CD14-positive monocyte (primary cell): ENCODE results near the gene ATP6V0B. TPM values are rescaled to one million over a fixed set of nuclear protein-coding genes. Genes with fewer than 3 reads are reported as not detected.

Experiments
- DNase-seq, 3 donors: peaks; one replicate each; pipeline ENCODE4 v3.0.0-alpha.2; 2011 to 2022
- H2AFZ ChIP-seq: 2 replicates; pipeline ENCODE4 v1.6.0; 2012; ENCODE audit warnings: mild to moderate bottlenecking, low read depth, low read length, inconsistent platforms; ENCODE audit not compliant: insufficient read depth, poor library complexity, severe bottlenecking
- H3K27ac ChIP-seq, 2 donors: 1 replicate in 1 of 2; 2 replicates in 1 of 2; pipeline ENCODE4 v1.5.1; 2012 to 2013; ENCODE audit warnings: low read length in 2 of 2, control low read depth in 1 of 2, inconsistent platforms in 1 of 2, low read depth in 1 of 2, mild to moderate bottlenecking in 1 of 2
- H3K27me3 ChIP-seq, 2 donors: one replicate each; pipeline versions ENCODE4 v1.6.0 to v1.6.1; 2011 to 2013; ENCODE audit warnings: low read length in 2 of 2; ENCODE audit not compliant: control insufficient read depth in 2 of 2, insufficient read depth in 2 of 2
- H3K36me3 ChIP-seq, 2 donors: replicated peaks in 1 of 2; 1 replicate in 1 of 2; 2 replicates in 1 of 2; pipeline versions ENCODE4 v1.5.1 to v1.6.1; 2012 to 2013; ENCODE audit warnings: low read length in 2 of 2, control low read depth in 1 of 2, inconsistent platforms in 1 of 2, mild to moderate bottlenecking in 1 of 2; ENCODE audit not compliant: insufficient read depth in 2 of 2, control insufficient read depth in 1 of 2
- H3K4me1 ChIP-seq, 2 donors: 1 replicate in 1 of 2; 2 replicates in 1 of 2; pipeline versions ENCODE4 v1.5.1 to v1.6.1; 2012 to 2013; ENCODE audit warnings: low read length in 2 of 2, control low read depth in 1 of 2, inconsistent platforms in 1 of 2, mild to moderate bottlenecking in 1 of 2, moderate library complexity in 1 of 2; ENCODE audit not compliant: insufficient read depth in 2 of 2, control insufficient read depth in 1 of 2
- H3K4me2 ChIP-seq: replicated peaks from 2 replicates; pipeline ENCODE3; 2012; ENCODE audit warnings: low read length, moderate library complexity, mild to moderate bottlenecking; ENCODE audit not compliant: poor library complexity, severe bottlenecking; ENCODE audit errors: extremely low read depth
- H3K4me3 ChIP-seq, 3 experiments: fragments of 200-600 bp in 1 of 3; sonication (generic) in 1 of 3; replicated peaks in 1 of 3; 1 replicate in 2 of 3; 2 replicates in 1 of 3; pipeline ENCODE4 v1.5.1; 2011 to 2013; ENCODE audit warnings: low read length in 3 of 3, mild to moderate bottlenecking in 3 of 3, control low read depth in 2 of 3, low read depth in 2 of 3, inconsistent platforms in 1 of 3, moderate library complexity in 1 of 3
- H3K79me2 ChIP-seq: 2 replicates; pipeline ENCODE4 v1.6.0; 2012; ENCODE audit warnings: mild to moderate bottlenecking, control low read depth, inconsistent platforms, low read length, moderate library complexity; ENCODE audit not compliant: insufficient read depth
- H3K9ac ChIP-seq: 2 replicates; pipeline ENCODE4 v1.6.0; 2017; ENCODE audit warnings: low read length, mild to moderate bottlenecking; ENCODE audit not compliant: insufficient read depth, poor library complexity, severe bottlenecking
- H3K9me3 ChIP-seq, 2 donors: replicated peaks in 1 of 2; 1 replicate in 1 of 2; 2 replicates in 1 of 2; pipeline versions ENCODE4 v1.5.1 to v1.6.1; 2012 to 2013; ENCODE audit warnings: low read length in 2 of 2, control low read depth in 1 of 2; ENCODE audit not compliant: control insufficient read depth in 1 of 2, insufficient read depth in 1 of 2
- H4K20me1 ChIP-seq: 2 replicates; pipeline ENCODE4 v1.6.0; 2012; ENCODE audit warnings: mild to moderate bottlenecking, low read length, control low read depth, moderate library complexity; ENCODE audit not compliant: insufficient read depth
- H3K27ac Mint-ChIP-seq, 7 donors: one replicate each; pipeline ENCODE4 v1.8.0; 2020; ENCODE audit warnings: mild to moderate bottlenecking in 7 of 7, mixed read lengths in 7 of 7, moderate library complexity in 6 of 7, inconsistent platforms in 2 of 7
- H3K27me3 Mint-ChIP-seq, 3 donors: one replicate each; pipeline ENCODE4 v1.8.0; 2021 to 2022; ENCODE audit warnings: low read depth in 3 of 3, mild to moderate bottlenecking in 3 of 3, mixed read lengths in 3 of 3, moderate library complexity in 3 of 3, inconsistent platforms in 1 of 3
- H3K36me3 Mint-ChIP-seq, 2 donors: one replicate each; pipeline ENCODE4 v1.8.0; 2020; ENCODE audit warnings: mixed read lengths in 2 of 2, inconsistent platforms in 1 of 2, mild to moderate bottlenecking in 1 of 2
- H3K4me1 Mint-ChIP-seq: one replicate; pipeline ENCODE4 v1.8.0; 2020; ENCODE audit warnings: mild to moderate bottlenecking, mixed read lengths
- H3K4me3 Mint-ChIP-seq, 2 donors: one replicate each; pipeline ENCODE4 v1.8.0; 2020; ENCODE audit warnings: mild to moderate bottlenecking in 2 of 2, mixed read lengths in 2 of 2, moderate library complexity in 1 of 2
- H3K9me3 Mint-ChIP-seq, 7 donors: one replicate each; pipeline ENCODE4 v1.8.0; 2020 to 2022; ENCODE audit warnings: mixed read lengths in 7 of 7, mild to moderate bottlenecking in 6 of 7, moderate library complexity in 6 of 7, inconsistent platforms in 2 of 7
- CTCF ChIP-seq: fragments of 200-600 bp; IDR thresholded peaks from one replicate; pipeline ENCODE4 v1.8.0; 2022; ENCODE audit warnings: antibody characterized with exemption, mild to moderate bottlenecking
- WGBS: methylation state at CpG from one replicate; pipeline ENCODE4 v1.1.5; 2013; ENCODE audit warnings: missing lambda C conversion rate; ENCODE audit not compliant: insufficient coverage; 5-methylcytosine and 5-hydroxymethylcytosine counted together
- intact Hi-C, 2 donors: fragments of 100-400 bp; cut with micrococcal nuclease; formaldehyde crosslinking; loops; one replicate each; pipeline versions ENCODE4 v1.15.0 to v1.15.1; 2023
- polyA plus RNA-seq, 3 donors: library from polyadenylated mRNA; depleted of rRNA in 1 of 3; unstranded in 2 of 3; stranded (reverse) in 1 of 3; fragments of 300-500 nt in 2 of 3; fragments of >200 nt in 1 of 3; fragmentation: Illumina TruSeq in 2 of 3; gene quantifications; 1 replicate in 2 of 3; 2 replicates in 1 of 3; pipeline ENCODE4 v1.2.3, GENCODE V29; 2012 to 2021

The ATP6V0B gene
- polyA plus RNA-seq, 3 donors: 465 to 1,219 (median 954) TPM

- no peaks in the 10 kb centered on the region for H3K9me3 Mint-ChIP-seq
- WGBS: 91% methylated on average over 9 of the region's 13 CpGs
- no peaks in the 10 kb centered on the region for H3K36me3 ChIP-seq
- no peak for DNase-seq
- no peak overlapping the region for H3K4me2 ChIP-seq
- H3K79me2 ChIP-seq: no peaks in the 10 kb centered on the region
- no peak overlapping the region for H2AFZ ChIP-seq
- H3K4me1 ChIP-seq: peaks cover 8 to 11% of the 10 kb centered on the region in 2 donors
- no peaks in the 10 kb centered on the region for H4K20me1 ChIP-seq
- no peaks in the 10 kb centered on the region for H3K9me3 ChIP-seq
- peaks cover 9 to 10% (median 9%) of the 10 kb centered on the region in 3 donors for H3K27me3 Mint-ChIP-seq
- peaks cover 12% of the 10 kb centered on the region for H3K4me1 Mint-ChIP-seq
- no peaks in the 10 kb centered on the region for H3K27me3 ChIP-seq
- peak overlapping the region in 1 of 7 donors; percentile 47 for H3K27ac Mint-ChIP-seq
- intact Hi-C loops: no loop called here
- TF ChIP-seq CTCF: no peak
- H3K36me3 Mint-ChIP-seq: no peaks in the 10 kb centered on the region
- no peak overlapping the region for H3K27ac ChIP-seq
- no peak overlapping the region for H3K4me3 ChIP-seq
- H3K9ac ChIP-seq: no peak overlapping the region
- no peak overlapping the region for H3K4me3 Mint-ChIP-seq
Measured at GRCh38 chr1:44024903-44025525, 50.3 kb downstream of the ATP6V0B start.

- H3K4me2 ChIP-seq: no peak overlapping the region
Measured at GRCh38 chr1:44025816-44026215, 51.1 kb downstream of the ATP6V0B start.

More at GRCh38 chr1:44025816-44026215, 51.1 kb downstream of the ATP6V0B start:
- Mint-ChIP-seq H3K4me3 (no peak overlapping the region), H3K4me1 (peaks cover 12% of the 10 kb centered on the region), H3K36me3 (no peaks in the 10 kb centered on the region), H3K27ac (no peak overlapping the region), H3K9me3 (peaks cover 0 to 1% (median 0%) of the 10 kb centered on the region in 7 donors), H3K27me3 (peaks cover 9 to 14% (median 11%) of the 10 kb centered on the region in 3 donors)
- DNase-seq: no peak
- peaks cover 0 to 3% of the 10 kb centered on the region in 2 donors for H3K27me3 ChIP-seq
- H3K4me1 ChIP-seq: peaks cover 10 to 16% of the 10 kb centered on the region in 2 donors
- no peaks in the 10 kb centered on the region for H3K79me2 ChIP-seq
- no peak overlapping the region for H3K4me3 ChIP-seq
- intact Hi-C loops: no loop called here
- H4K20me1 ChIP-seq: no peaks in the 10 kb centered on the region
- WGBS: no CpG with 5 or more reads among the region's 3 CpGs
- H3K9ac ChIP-seq: no peak overlapping the region
- no peak overlapping the region for H2AFZ ChIP-seq
- H3K27ac ChIP-seq: no peak overlapping the region
- H3K9me3 ChIP-seq: no peaks in the 10 kb centered on the region
- TF ChIP-seq CTCF: no peak
- no peaks in the 10 kb centered on the region for H3K36me3 ChIP-seq
